ENCODE measurements around the gene GRIP1. TPM values are rescaled to one million over a fixed set of nuclear protein-coding genes. Genes with fewer than 3 reads are reported as not detected.

GRIP1 gene
- polyA plus RNA-seq, 1 experiment = 0.63 TPM

DNA sequence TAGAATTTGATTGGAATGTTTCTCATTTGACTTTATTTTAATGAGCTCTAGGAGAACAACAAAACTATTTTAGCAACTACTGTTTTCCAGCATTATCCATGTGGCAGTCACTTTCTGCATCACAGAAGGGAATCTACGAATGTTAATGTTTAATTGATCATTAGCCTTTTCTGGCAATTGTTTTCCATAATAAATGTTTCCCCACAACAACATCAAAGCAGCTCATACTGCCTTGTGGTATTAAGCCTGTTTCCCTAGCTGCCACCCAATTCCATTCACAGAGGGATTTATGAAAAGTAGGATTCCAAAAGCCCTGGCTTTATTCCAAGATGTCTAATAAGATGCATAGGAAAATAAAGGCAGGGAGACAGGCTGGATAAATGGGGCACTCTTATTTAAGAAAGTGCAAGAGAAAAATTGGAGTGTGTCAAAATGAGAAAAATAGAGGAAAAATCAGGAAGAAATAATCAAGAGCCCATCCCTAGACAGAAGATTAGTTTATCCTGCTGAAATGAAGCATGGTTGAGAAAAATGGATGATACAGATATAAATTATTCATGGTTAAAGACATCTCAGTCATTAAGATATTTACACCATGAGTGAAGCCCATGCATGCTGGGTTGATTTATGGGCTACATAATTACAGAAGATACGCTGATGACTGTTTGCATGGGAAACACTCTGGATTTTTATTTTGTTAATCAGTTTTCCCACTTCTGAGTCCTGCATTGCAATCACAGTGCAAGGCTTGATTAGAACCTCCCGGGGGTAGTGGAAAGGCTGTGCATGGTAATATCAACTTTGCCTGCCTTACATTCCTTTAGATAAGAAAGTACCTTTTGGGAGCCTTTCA, 196.3 kb downstream of the GRIP1 start:
- CTCF ChIA-PET = no interaction called here
- Histone ChIP-seq H3K4me3 (ENCODE audit: low read depth, low read length) (no peak overlapping the region), H3K36me3 (ENCODE audit: control insufficient read depth, insufficient read depth, low read length) (no peaks in the 10 kb centered on the region), H3K27me3 (ENCODE audit: control insufficient read depth, insufficient read depth, low read length) (no peaks in the 10 kb centered on the region)
- no peak for DNase-seq (ENCODE audit: low read depth)
- TF ChIP-seq, protein P1, sequence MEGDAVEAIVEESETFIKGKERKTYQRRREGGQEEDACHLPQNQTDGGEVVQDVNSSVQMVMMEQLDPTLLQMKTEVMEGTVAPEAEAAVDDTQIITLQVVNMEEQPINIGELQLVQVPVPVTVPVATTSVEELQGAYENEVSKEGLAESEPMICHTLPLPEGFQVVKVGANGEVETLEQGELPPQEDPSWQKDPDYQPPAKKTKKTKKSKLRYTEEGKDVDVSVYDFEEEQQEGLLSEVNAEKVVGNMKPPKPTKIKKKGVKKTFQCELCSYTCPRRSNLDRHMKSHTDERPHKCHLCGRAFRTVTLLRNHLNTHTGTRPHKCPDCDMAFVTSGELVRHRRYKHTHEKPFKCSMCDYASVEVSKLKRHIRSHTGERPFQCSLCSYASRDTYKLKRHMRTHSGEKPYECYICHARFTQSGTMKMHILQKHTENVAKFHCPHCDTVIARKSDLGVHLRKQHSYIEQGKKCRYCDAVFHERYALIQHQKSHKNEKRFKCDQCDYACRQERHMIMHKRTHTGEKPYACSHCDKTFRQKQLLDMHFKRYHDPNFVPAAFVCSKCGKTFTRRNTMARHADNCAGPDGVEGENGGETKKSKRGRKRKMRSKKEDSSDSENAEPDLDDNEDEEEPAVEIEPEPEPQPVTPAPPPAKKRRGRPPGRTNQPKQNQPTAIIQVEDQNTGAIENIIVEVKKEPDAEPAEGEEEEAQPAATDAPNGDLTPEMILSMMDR (IDR thresholded peaks at IDR 0.05; ENCODE audit: insufficient read depth, low read depth, low read length) = no peak
- POLR2A ChIA-PET = no interaction called here

DNA sequence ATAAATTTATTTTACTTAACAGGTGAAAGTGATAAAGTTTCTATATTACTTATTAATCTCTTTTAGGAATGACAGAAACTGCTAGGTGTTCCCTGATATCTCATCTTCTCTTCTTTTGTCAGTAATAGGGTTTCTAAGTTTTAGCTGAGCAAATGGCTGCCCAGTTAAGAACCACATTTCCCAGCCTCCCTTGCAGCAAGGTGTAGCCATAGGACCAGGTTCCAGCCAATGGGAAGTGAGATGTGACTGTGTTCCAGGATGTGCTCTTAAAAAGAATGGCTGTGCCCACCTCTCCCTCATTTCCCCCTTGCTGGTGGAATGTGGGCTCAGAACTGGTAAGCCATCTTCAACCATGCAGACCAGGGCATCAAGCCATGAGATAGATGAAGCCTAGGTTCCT, 210.9 kb downstream of the GRIP1 start:
- DNase-seq (ENCODE audit: low read depth) = no peak
- CTCF ChIA-PET = no interaction called here
- POLR2A ChIA-PET = no interaction called here
- H3K27me3 ChIP-seq (ENCODE audit: control insufficient read depth, insufficient read depth, low read length) = no peaks in the 10 kb centered on the region
- H3K4me3 ChIP-seq (ENCODE audit: low read depth, low read length) = no peak overlapping the region
- TF ChIP-seq, protein P1 (IDR thresholded peaks at IDR 0.05; ENCODE audit: insufficient read depth, low read depth, low read length) = no peak
- H3K36me3 ChIP-seq (ENCODE audit: control insufficient read depth, insufficient read depth, low read length) = no peaks in the 10 kb centered on the region

DNA sequence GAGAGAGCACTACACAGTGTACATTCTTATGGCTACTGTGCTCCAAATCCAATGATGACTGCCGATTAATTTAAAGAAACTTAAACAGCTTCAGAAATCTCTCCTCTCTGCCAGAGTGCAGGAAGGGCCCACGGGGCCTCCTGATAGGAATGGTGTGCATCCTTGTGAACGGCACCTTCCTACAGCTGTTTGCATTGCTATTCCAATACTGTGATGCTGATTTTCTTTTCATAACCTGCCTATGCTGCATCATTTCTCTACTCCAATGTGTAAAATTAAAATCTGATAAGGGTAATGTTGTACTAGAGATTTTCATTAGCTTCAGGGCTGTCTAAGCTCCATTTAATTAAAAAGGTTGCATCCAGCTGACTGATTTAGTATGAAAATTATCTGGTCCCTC, 217.5 kb downstream of the GRIP1 start:
- ChIA-PET POLR2A (no interaction called here), CTCF (no interaction called here)
- TF ChIP-seq, protein P1 (IDR thresholded peaks at IDR 0.05; ENCODE audit: insufficient read depth, low read depth, low read length) = no peak
- no peaks in the 10 kb centered on the region for H3K36me3 ChIP-seq (ENCODE audit: control insufficient read depth, insufficient read depth, low read length)
- H3K4me3 ChIP-seq (ENCODE audit: low read depth, low read length) = no peak overlapping the region
- no peak for DNase-seq (ENCODE audit: low read depth)
- no peaks in the 10 kb centered on the region for H3K27me3 ChIP-seq (ENCODE audit: control insufficient read depth, insufficient read depth, low read length)

DNA sequence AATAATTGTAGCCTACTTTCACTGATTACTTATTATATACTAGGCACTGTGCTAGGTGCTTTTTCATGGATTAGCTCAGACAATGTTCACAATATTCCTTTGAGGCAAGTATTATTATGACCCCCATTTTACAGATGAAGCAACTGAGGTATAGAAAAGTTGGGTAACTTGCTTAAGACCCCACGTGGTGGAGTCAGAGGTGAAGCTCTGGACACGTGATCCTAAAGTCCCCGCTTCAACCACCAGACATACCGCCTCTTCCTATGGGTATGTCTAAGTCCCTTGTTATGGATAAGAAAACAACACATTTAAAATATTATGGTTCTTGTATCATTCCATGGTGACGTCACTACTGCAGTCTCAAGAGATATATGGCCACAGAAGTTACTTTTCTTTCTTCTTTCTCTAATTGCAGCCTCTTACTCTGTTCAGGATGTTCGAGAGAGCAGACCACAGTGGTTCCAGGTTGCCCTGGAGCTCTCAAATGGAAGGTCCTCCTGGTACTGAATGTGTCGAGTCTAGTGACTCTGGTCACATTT, 218.9 kb downstream of the GRIP1 start:
- Histone ChIP-seq H3K27me3 (ENCODE audit: control insufficient read depth, insufficient read depth, low read length) (no peaks in the 10 kb centered on the region), H3K36me3 (ENCODE audit: control insufficient read depth, insufficient read depth, low read length) (no peaks in the 10 kb centered on the region), H3K4me3 (ENCODE audit: low read depth, low read length) (no peak overlapping the region)
- DNase-seq (ENCODE audit: low read depth) = no peak
- ChIA-PET CTCF (interaction anchor here (0.5 to 0.6 kb wide), 2 partner anchors 190 to 1700 kb away, joined by 3 read pairs; no protein-coding TSS in a partner anchor), POLR2A (interaction anchor here (0.7 kb wide), 1 partner anchor 429 kb away, joined by 3 read pairs; no protein-coding TSS in a partner anchor)
- TF ChIP-seq, protein P1 (IDR thresholded peaks at IDR 0.05; ENCODE audit: insufficient read depth, low read depth, low read length) = no peak

DNA sequence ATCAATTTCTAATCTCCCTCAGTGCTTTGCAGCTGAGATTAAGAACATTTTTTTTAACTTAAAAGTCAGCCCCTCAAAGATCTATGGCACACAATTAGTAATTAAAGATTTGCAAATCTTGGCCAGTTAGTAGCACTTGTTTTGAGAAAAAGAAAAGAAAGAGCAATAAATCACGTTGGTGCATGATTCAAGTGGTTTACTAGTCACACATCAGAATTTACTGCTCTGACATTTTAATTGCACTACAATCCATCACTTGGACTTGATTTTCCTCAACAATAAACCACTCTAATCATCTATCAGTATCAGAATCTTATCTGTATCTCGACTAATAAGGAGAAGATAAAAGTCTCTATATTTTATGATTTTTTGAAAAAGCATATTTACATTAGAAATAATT, 222.3 kb downstream of the GRIP1 start:
- CTCF ChIA-PET = no interaction called here
- no peaks in the 10 kb centered on the region for H3K36me3 ChIP-seq (ENCODE audit: control insufficient read depth, insufficient read depth, low read length)
- no peak overlapping the region for H3K4me3 ChIP-seq (ENCODE audit: low read depth, low read length)
- POLR2A ChIA-PET = no interaction called here
- no peak for DNase-seq (ENCODE audit: low read depth)
- TF ChIP-seq, protein P1 (IDR thresholded peaks at IDR 0.05; ENCODE audit: insufficient read depth, low read depth, low read length) = no peak
- H3K27me3 ChIP-seq (ENCODE audit: control insufficient read depth, insufficient read depth, low read length) = no peaks in the 10 kb centered on the region
